ENCODE results near the gene HORMAD1.

- TF ChIP-seq CTCF (conservative IDR thresholded peaks at IDR 0.05; ENCODE audit: low read depth, low read length) = no peak
- no peak for TF ChIP-seq EZH2 (IDR thresholded peaks at IDR 0.05; ENCODE audit: borderline replicate concordance, low read depth, low read length, poor library complexity, severe bottlenecking)
Measured at GRCh38 chr1:150760013-150760412, 39.3 kb upstream of the HORMAD1 start.
